A673 (cell line): ENCODE results near the gene GALR3. TPM values are rescaled to one million over a fixed set of nuclear protein-coding genes. Genes with fewer than 3 reads are reported as not detected.

Source experiments
- Bru-seq: library from RNA; stranded (reverse); fragments of 400-500 nt; gene quantifications from one replicate; lab custom pipeline; 2021; lab: Mats Ljungman, UMichigan
- BruChase-seq, 2 experiments: library from RNA; stranded (reverse); fragments of 400-500 nt; gene quantifications; one replicate each; lab custom pipeline; 2021; lab: Mats Ljungman, UMichigan
- BruUV-seq: library from RNA; stranded (reverse); fragments of 400-500 nt; replicated peaks from 2 replicates; lab custom pipeline; 2021; lab: Mats Ljungman, UMichigan
- CTCF ChIA-PET: fragments of 300-600 bp; sonication (Branson Sonifier 250); formaldehyde crosslinking; loops from one replicate; lab custom pipeline; 2022; ENCODE audit warnings: antibody characterized with exemption; lab: Charles Lee
- POLR2A ChIA-PET: fragments of 300-600 bp; sonication (Branson Sonifier 250); formaldehyde crosslinking; loops from one replicate; lab custom pipeline; 2022; ENCODE audit warnings: antibody characterized with exemption; ENCODE audit not compliant: low non-redundant PET; lab: Charles Lee
- DNase-seq: peaks from one replicate; pipeline ENCODE4 v3.0.0-alpha.2; 2015; ENCODE audit warnings: low spot score
- H3K27ac ChIP-seq: fragments of 200-600 bp; sonication (generic); 2 replicates; pipeline ENCODE4 v1.5.1; 2016; ENCODE audit warnings: mixed run types, low read depth, mild to moderate bottlenecking, mixed read lengths, antibody characterized with exemption, low read length; ENCODE audit not compliant: poor library complexity, severe bottlenecking
- H3K27me3 ChIP-seq: fragments of 200-600 bp; sonication (generic); replicated peaks from 2 replicates; pipeline ENCODE4 v1.6.1; 2017; ENCODE audit warnings: mixed run types, low read depth, mild to moderate bottlenecking, mixed read lengths, antibody characterized with exemption, low read length; ENCODE audit not compliant: insufficient read depth, poor library complexity
- H3K36me3 ChIP-seq: fragments of 200-600 bp; sonication (generic); 2 replicates; pipeline ENCODE4 v1.6.1; 2016; ENCODE audit warnings: mixed run types, mild to moderate bottlenecking, mixed read lengths, antibody characterized with exemption, low read length; ENCODE audit not compliant: insufficient read depth, poor library complexity, severe bottlenecking
- H3K4me1 ChIP-seq: fragments of 200-600 bp; sonication (generic); 2 replicates; pipeline ENCODE4 v1.6.1; 2017; ENCODE audit warnings: mixed run types, mild to moderate bottlenecking, mixed read lengths, antibody characterized with exemption, low read length; ENCODE audit not compliant: insufficient read depth, poor library complexity, severe bottlenecking
- H3K4me3 ChIP-seq: fragments of 200-600 bp; sonication (generic); 2 replicates; pipeline ENCODE4 v1.5.1; 2016; ENCODE audit warnings: low read depth, mixed run types, mild to moderate bottlenecking, mixed read lengths, low read length; ENCODE audit not compliant: poor library complexity, severe bottlenecking
- H3K9me3 ChIP-seq: fragments of 200-600 bp; sonication (generic); 2 replicates; pipeline ENCODE4 v1.6.1; 2016; ENCODE audit warnings: mixed run types, low read depth, mild to moderate bottlenecking, mixed read lengths, antibody characterized with exemption, low read length; ENCODE audit not compliant: poor library complexity, severe bottlenecking
- CTCF ChIP-seq: fragments of 300-800, 200-600 bp; sonication (generic); conservative IDR thresholded peaks from 2 replicates; pipeline ENCODE4 v1.5.1; 2017; ENCODE audit warnings: low read depth, mild to moderate bottlenecking, antibody characterized with exemption, low read length, moderate library complexity, mixed read lengths
- EZH2 ChIP-seq: fragments of 200-600 bp; sonication (generic); IDR thresholded peaks from 2 replicates; pipeline ENCODE4 v1.6.1; 2017; ENCODE audit warnings: borderline replicate concordance, low read depth, mild to moderate bottlenecking, mixed read lengths, antibody characterized with exemption, low read length; ENCODE audit not compliant: poor library complexity, severe bottlenecking
- intact Hi-C: fragments of 100-400 bp; cut with micrococcal nuclease; formaldehyde crosslinking; loops from one replicate; pipeline ENCODE4 v1.10.0; 2022; ENCODE audit not compliant: unreplicated experiment
- long read RNA-seq: library from polyadenylated mRNA; stranded (forward); transcript quantifications from one replicate; pipeline ENCODE4 v2.0.0, GENCODE V29; 2022
- total RNA-seq: library from RNA; stranded (reverse); gene quantifications from 2 replicates; pipeline ENCODE4 v1.2.3, GENCODE V29; 2021

The GALR3 gene
- total RNA-seq (0.26 TPM in 1 of 2 replicates, not detected in the other), Bru-seq, nascent RNA (not detected), BruChase-seq, experiment 1, labeled RNA remaining after a 2-hour chase (percentile 23 among the genes with signal in this experiment), BruChase-seq, experiment 2, labeled RNA remaining after a 6-hour chase (percentile 35 among the genes with signal in this experiment)
- long read RNA-seq, partial matches to known transcripts, result 0 of 1 reads
- long read RNA-seq, other reads (novel, unspliced or antisense), result 1 of 1 reads

- H3K9me3 ChIP-seq, result no peaks in the 10 kb centered on the region
- no peak for DNase-seq
- ChIA-PET POLR2A (no interaction called here), CTCF (no interaction called here)
- TF ChIP-seq EZH2 (no peak), CTCF (no peak)
- no TSS peak for BruUV-seq
- no peaks in the 10 kb centered on the region for H3K27me3 ChIP-seq
- intact Hi-C loops, result no loop called here
- peak within 1 kb of the TSS; percentile 40 for H3K4me3 ChIP-seq
- no peak within 1 kb of the TSS for H3K27ac ChIP-seq
- H3K4me1 ChIP-seq, result peaks cover 8% of the 10 kb centered on the region
- H3K36me3 ChIP-seq, result no peaks in the 10 kb centered on the region
These were observed at the start of gene GALR3 for GRCh38 chr22:37823134-37823985. TSS of gene GALR3 (plus strand) at chr22:37823382. CDS start at chr22:37823407, 25 bp downstream.

GRCh38 chr22:37774728-37775127 is 48.5 kb upstream of the GALR3 start:
- no peaks in the 10 kb centered on the region for H3K27me3 ChIP-seq
- CTCF ChIA-PET, result no interaction called here
- H3K4me3 ChIP-seq, result no peak overlapping the region
- no peaks in the 10 kb centered on the region for H3K9me3 ChIP-seq
- TF ChIP-seq EZH2, result no peak
- TF ChIP-seq CTCF, result no peak
- intact Hi-C loops, result no loop called here
- no peaks in the 10 kb centered on the region for H3K4me1 ChIP-seq
- BruUV-seq, result no TSS peak
- POLR2A ChIA-PET, result no interaction called here
- H3K36me3 ChIP-seq, result no peaks in the 10 kb centered on the region
- no peak for DNase-seq
- H3K27ac ChIP-seq, result no peak overlapping the region

- BruUV-seq, result no TSS peak
- POLR2A ChIA-PET, result no interaction called here
- no peaks in the 10 kb centered on the region for H3K9me3 ChIP-seq
- no peaks in the 10 kb centered on the region for H3K4me1 ChIP-seq
- no peak overlapping the region for H3K4me3 ChIP-seq
- TF ChIP-seq CTCF (no peak), EZH2 (no peak)
- intact Hi-C loops, result no loop called here
- DNase-seq, result no peak
- H3K27me3 ChIP-seq, result no peaks in the 10 kb centered on the region
- CTCF ChIA-PET, result no interaction called here
- H3K27ac ChIP-seq, result no peak overlapping the region
- no peaks in the 10 kb centered on the region for H3K36me3 ChIP-seq
These were observed 47.2 kb upstream of the GALR3 start for GRCh38 chr22:37775785-37776638.
